GM19239 (cell line): Measurements from ENCODE around the gene PAIP2B.
"Not testable (repeated sequence)": the region's sequence is repeated elsewhere in the genome, so short reads cannot be mapped to it uniquely, and the experiment has no call there.

Source experiments
- DNase-seq: peaks from one replicate; pipeline ENCODE4 v3.0.0; 2011; ENCODE audit warnings: low spot score; ENCODE audit not compliant: insufficient read length
- FAIRE-seq: peaks from 2 replicates; lab custom pipeline; 2011; peaks lifted over from hg19 to GRCh38; lab: Jason Lieb, UNC

The PAIP2B gene

GRCh38 chr2:71226965-71227560, at the start of gene PAIP2B:
Gene PAIP2B (minus strand): TSS chr2:71227103. CDS start chr2:71202589, 24,514 bp downstream.
- peak; percentile 99 for FAIRE-seq
- DNase-seq, result peak; percentile 68

GRCh38 chr2:71275939-71276310, 49.0 kb upstream of the PAIP2B start:
- peak; percentile 4 for FAIRE-seq
- no peak for DNase-seq

GRCh38 chr2:71269511-71270090, 42.7 kb upstream of the PAIP2B start:
- FAIRE-seq, result no peak
- DNase-seq, result no peak

- no peak for FAIRE-seq
- no peak for DNase-seq
Measured at GRCh38 chr2:71263386-71263785, 36.5 kb upstream of the PAIP2B start.

GRCh38 chr2:71261534-71261933, 34.6 kb upstream of the PAIP2B start:
- DNase-seq (no peak), FAIRE-seq (no peak)

GRCh38 chr2:71256421-71256820, 29.5 kb upstream of the PAIP2B start:
- no peak for DNase-seq
- FAIRE-seq, result no peak

GRCh38 chr2:71254776-71255175, 27.9 kb upstream of the PAIP2B start:
- FAIRE-seq (no peak), DNase-seq (no peak)

GRCh38 chr2:71254078-71254477, 27.2 kb upstream of the PAIP2B start:
- DNase-seq, result no peak
- no peak for FAIRE-seq

GRCh38 chr2:71253476-71253875, 26.6 kb upstream of the PAIP2B start:
- no peak for FAIRE-seq
- no peak for DNase-seq

GRCh38 chr2:71252862-71253261, 26.0 kb upstream of the PAIP2B start:
- no peak for FAIRE-seq
- no peak for DNase-seq

- no peak for DNase-seq
- no peak for FAIRE-seq
Measured at GRCh38 chr2:71250935-71251334, 24.0 kb upstream of the PAIP2B start.

GRCh38 chr2:71244302-71244660, 17.4 kb upstream of the PAIP2B start:
- no peak for FAIRE-seq
- no peak for DNase-seq

- DNase-seq (no peak), FAIRE-seq (no peak)
Measured at GRCh38 chr2:71243634-71244301, 16.9 kb upstream of the PAIP2B start.

- DNase-seq (no peak), FAIRE-seq (no peak)
Measured at GRCh38 chr2:71240794-71241193, 13.9 kb upstream of the PAIP2B start.

- DNase-seq, result no peak
- FAIRE-seq, result no peak
Measured at GRCh38 chr2:71238089-71238488, 11.2 kb upstream of the PAIP2B start.

GRCh38 chr2:71235930-71236587, 9.2 kb upstream of the PAIP2B start:
- FAIRE-seq (no peak), DNase-seq (no peak)

- FAIRE-seq, DNase-seq: not testable (repeated sequence)
Measured at GRCh38 chr2:71233072-71233471, 6.2 kb upstream of the PAIP2B start.

GRCh38 chr2:71226096-71226964, 573 bp downstream of the PAIP2B start:
- DNase-seq (no peak), FAIRE-seq (no peak)

GRCh38 chr2:71224935-71225334, 2.0 kb downstream of the PAIP2B start:
- no peak for DNase-seq
- no peak for FAIRE-seq

- FAIRE-seq (no peak), DNase-seq (no peak)
Measured at GRCh38 chr2:71224457-71224856, 2.4 kb downstream of the PAIP2B start.
